ENCODE data around the gene MOCS3. TPM values are rescaled to one million over a fixed set of nuclear protein-coding genes. Genes with fewer than 3 reads are reported as not detected.

Gene MOCS3
- total RNA-seq, 1 experiment from 2014 or later, result 5.8 TPM

- CTCF ChIA-PET, result no interaction called here
- DNase-seq (ENCODE audit: low read depth, low spot score) (no peak), ATAC-seq (no peak)
- TF ChIP-seq CTCF (IDR thresholded peaks at IDR 0.05), result no peak
- no peak for TF ChIP-seq POLR2AphosphoS5 (IDR thresholded peaks at IDR 0.05; ENCODE audit: low read depth, low read length)
- no peak for TF ChIP-seq TCF7L2 (IDR thresholded peaks at IDR 0.05; ENCODE audit: low read depth, low read length)
- Histone ChIP-seq H3K27me3 (ENCODE audit: control insufficient read depth, insufficient read depth, low read length) (no peaks in the 10 kb centered on the region), H3K4me3 (ENCODE audit: low read depth in 2 of 2, low read length in 2 of 2) (no peak overlapping the region), H3K27ac (ENCODE audit: low read length) (no peak overlapping the region), H3K9me3 (ENCODE audit: control insufficient read depth, insufficient read depth, low read depth, low read length) (no peaks in the 10 kb centered on the region), H3K36me3 (ENCODE audit: control insufficient read depth, insufficient read depth, low read length) (no peaks in the 10 kb centered on the region), H3K4me1 (ENCODE audit: control insufficient read depth, insufficient read depth, low read length) (0 out of 2 replicates have a peak, but pooled peaks cover 2% of the 10 kb centered on the region)
- in situ Hi-C loops (cut with HindIII; ENCODE audit: low pct_unique_long_range_greater_than_20kb, low sequenced_read_pairs) (no loop called here), intact Hi-C loops (cut with micrococcal nuclease; ENCODE audit: unreplicated experiment) (no loop called here)
- POLR2A ChIA-PET, result no interaction called here
- no TSS peak for BruUV-seq (replicated peaks)
These were observed 52.9 kb downstream of the MOCS3 start for GRCh38 chr20:51011479-51011878.

GRCh38 chr20:51012357-51012756 lies 53.7 kb downstream of the MOCS3 start:
- H3K4me1 ChIP-seq (ENCODE audit: control insufficient read depth, insufficient read depth, low read length), result 0 out of 2 replicates have a peak, but pooled peaks cover 2% of the 10 kb centered on the region
- H3K27me3 ChIP-seq (ENCODE audit: control insufficient read depth, insufficient read depth, low read length), result no peaks in the 10 kb centered on the region
- ChIA-PET CTCF (no interaction called here), POLR2A (no interaction called here)
- H3K27ac ChIP-seq (ENCODE audit: low read length), result no peak overlapping the region
- no peaks in the 10 kb centered on the region for H3K36me3 ChIP-seq (ENCODE audit: control insufficient read depth, insufficient read depth, low read length)
- no peaks in the 10 kb centered on the region for H3K9me3 ChIP-seq (ENCODE audit: control insufficient read depth, insufficient read depth, low read depth, low read length)
- ATAC-seq, result no peak
- intact Hi-C loops (cut with micrococcal nuclease; ENCODE audit: unreplicated experiment), result no loop called here
- no peak for DNase-seq (ENCODE audit: low read depth, low spot score)
- in situ Hi-C loops (cut with HindIII; ENCODE audit: low pct_unique_long_range_greater_than_20kb, low sequenced_read_pairs), result no loop called here
- no peak overlapping the region for H3K4me3 ChIP-seq (ENCODE audit: low read depth in 2 of 2, low read length in 2 of 2)
- no TSS peak for BruUV-seq (replicated peaks)
- TF ChIP-seq POLR2AphosphoS5 (IDR thresholded peaks at IDR 0.05; ENCODE audit: low read depth, low read length) (no peak), TCF7L2 (IDR thresholded peaks at IDR 0.05; ENCODE audit: low read depth, low read length) (no peak), SIN3A (IDR thresholded peaks at IDR 0.05; ENCODE audit: borderline replicate concordance, insufficient read depth, low read depth, low read length) (no peak), CTCF (IDR thresholded peaks at IDR 0.05) (no peak)

Other genes with a start within 250 kb of the MOCS3 start
- 132 TPM for gene PARD6B, start 227.2 kb upstream of the MOCS3 start, total RNA-seq (2021; ENCODE audit: unreplicated experiment)
- gene BCAS4, start 163.8 kb upstream of the MOCS3 start, total RNA-seq (2021; ENCODE audit: unreplicated experiment), result 34.8 TPM
- gene ADNP, start 27.4 kb upstream of the MOCS3 start, total RNA-seq (2021; ENCODE audit: unreplicated experiment), result 65.1 TPM
- 50.2 TPM for gene DPM1, start 286 bp upstream of the MOCS3 start, total RNA-seq (2021; ENCODE audit: unreplicated experiment)
- 7.4 TPM for gene KCNG1, start 64.3 kb downstream of the MOCS3 start, total RNA-seq (2021; ENCODE audit: unreplicated experiment)

Data from Panc1 (cell line).